Keratinocyte (primary cell): ENCODE measurements around the gene KDM7A. TPM values are rescaled to one million over a fixed set of nuclear protein-coding genes. Genes with fewer than 3 reads are reported as not detected.
"Not testable (repeated sequence)": the region's sequence is repeated elsewhere in the genome, so short reads cannot be mapped to it uniquely, and the experiment has no call there.

Experiments
- DNase-seq: peaks from one replicate; pipeline ENCODE4 v3.0.0-alpha.2; 2011; ENCODE audit warnings: low read depth, missing footprints, low spot score
- FAIRE-seq: peaks from 2 replicates; lab custom pipeline; 2011; peaks lifted over from hg19 to GRCh38; lab: Jason Lieb, UNC
- H2AFZ ChIP-seq: 2 replicates; pipeline ENCODE4 v1.6.0; 2012; ENCODE audit warnings: low read length, control low read depth, inconsistent platforms; ENCODE audit not compliant: control insufficient read depth
- H3K27ac ChIP-seq: 2 replicates; pipeline ENCODE4 v1.5.1; 2011; ENCODE audit warnings: low read length; ENCODE audit not compliant: control insufficient read depth, insufficient read depth
- H3K27me3 ChIP-seq: 3 replicates; pipeline ENCODE4 v1.6.0; 2011; ENCODE audit warnings: low read length; ENCODE audit not compliant: control insufficient read depth, insufficient read depth; ENCODE audit errors: extremely low read depth
- H3K36me3 ChIP-seq, 2 experiments: 2 replicates in 1 of 2; 3 replicates in 1 of 2; pipeline ENCODE4 v1.5.1; 2011; ENCODE audit warnings: low read length in 2 of 2, mild to moderate bottlenecking in 1 of 2; ENCODE audit not compliant: control insufficient read depth in 2 of 2, insufficient read depth in 2 of 2; ENCODE audit errors: extremely low read depth in 1 of 2
- H3K4me1 ChIP-seq: 3 replicates; pipeline ENCODE4 v1.5.1; 2011; ENCODE audit warnings: low read length; ENCODE audit not compliant: control insufficient read depth, insufficient read depth; ENCODE audit errors: extremely low read depth
- H3K4me2 ChIP-seq: 3 replicates; pipeline ENCODE4 v1.6.0; 2011; ENCODE audit warnings: low read depth, low read length; ENCODE audit not compliant: control insufficient read depth, insufficient read depth; ENCODE audit errors: extremely low read depth
- H3K4me3 ChIP-seq, 3 experiments: fragments of 200-600 bp in 1 of 3; sonication (generic) in 1 of 3; 2 replicates in 2 of 3; 3 replicates in 1 of 3; pipeline ENCODE4 v1.5.1; 2011 to 2016; ENCODE audit warnings: low read length in 3 of 3, mild to moderate bottlenecking in 3 of 3, control low read depth in 2 of 3, inconsistent platforms in 1 of 3, low read depth in 1 of 3, mixed read lengths in 1 of 3, mixed run types in 1 of 3, moderate library complexity in 1 of 3; ENCODE audit not compliant: control insufficient read depth in 2 of 3, insufficient read depth in 2 of 3; ENCODE audit errors: extremely low read depth in 1 of 3
- H3K79me2 ChIP-seq: 2 replicates; pipeline ENCODE4 v1.6.0; 2012; ENCODE audit warnings: low read length; ENCODE audit not compliant: control insufficient read depth, insufficient read depth
- H3K9ac ChIP-seq: 3 replicates; pipeline ENCODE4 v1.6.0; 2011; ENCODE audit warnings: low read length; ENCODE audit not compliant: control insufficient read depth, insufficient read depth; ENCODE audit errors: extremely low read depth
- H3K9me1 ChIP-seq: 3 replicates; pipeline ENCODE4 v1.6.0; 2011; ENCODE audit warnings: low read length; ENCODE audit not compliant: control insufficient read depth, insufficient read depth; ENCODE audit errors: extremely low read depth
- H3K9me3 ChIP-seq: 2 replicates; pipeline ENCODE4 v1.5.1; 2012; ENCODE audit warnings: low read depth, low read length; ENCODE audit not compliant: control insufficient read depth
- H4K20me1 ChIP-seq: 3 replicates; pipeline ENCODE4 v1.6.0; 2011; ENCODE audit warnings: low read length; ENCODE audit not compliant: control insufficient read depth, insufficient read depth; ENCODE audit errors: extremely low read depth
- EZH2 ChIP-seq: IDR thresholded peaks from one replicate; pipeline ENCODE4 v1.6.1; 2012; ENCODE audit warnings: inconsistent platforms, mild to moderate bottlenecking, low read length, moderate library complexity
- dilution Hi-C: fragments of 300-500 bp; cut with MboI; formaldehyde crosslinking; loops from one replicate; pipeline ENCODE4 v1.7.0; 2020; ENCODE audit warnings: low sequenced_read_pairs; ENCODE audit not compliant: extremely low pct_ligation_motif_present
- polyA plus RNA-seq, 5 experiments: library from polyadenylated mRNA; depleted of rRNA in 3 of 5; stranded (reverse) in 3 of 5; stranded (forward) in 1 of 5; unstranded in 1 of 5; fragments of >200 nt; gene quantifications; 1 replicate in 1 of 5; 2 replicates in 3 of 5; 3 replicates in 1 of 5; pipeline versions ENCODE4 v1.2.1 to v1.2.3, GENCODE V29; 2011 to 2012; ENCODE audit warnings: missing spikeins in 2 of 5, low read depth in 1 of 5, low replicate concordance in 1 of 5
- TF ChIP-seq, protein P1 (sequence below), 3 experiments: IDR thresholded peaks in 1 of 3; conservative IDR thresholded peaks in 1 of 3; optimal IDR thresholded peaks in 1 of 3; 2 replicates in 2 of 3; 3 replicates in 1 of 3; pipeline versions ENCODE3 to v1.5.1; 2011; ENCODE audit warnings: low read length in 3 of 3, mild to moderate bottlenecking in 3 of 3, moderate library complexity in 2 of 3, control low read depth in 1 of 3, inconsistent platforms in 1 of 3; ENCODE audit not compliant: insufficient read depth in 2 of 3; ENCODE audit errors: extremely low read depth in 1 of 3

Gene KDM7A
- polyA plus RNA-seq, 1 donor (not counting 4 experiments of a cell fraction or from before 2014, with no cell fraction given): 3.3 TPM

DNA sequence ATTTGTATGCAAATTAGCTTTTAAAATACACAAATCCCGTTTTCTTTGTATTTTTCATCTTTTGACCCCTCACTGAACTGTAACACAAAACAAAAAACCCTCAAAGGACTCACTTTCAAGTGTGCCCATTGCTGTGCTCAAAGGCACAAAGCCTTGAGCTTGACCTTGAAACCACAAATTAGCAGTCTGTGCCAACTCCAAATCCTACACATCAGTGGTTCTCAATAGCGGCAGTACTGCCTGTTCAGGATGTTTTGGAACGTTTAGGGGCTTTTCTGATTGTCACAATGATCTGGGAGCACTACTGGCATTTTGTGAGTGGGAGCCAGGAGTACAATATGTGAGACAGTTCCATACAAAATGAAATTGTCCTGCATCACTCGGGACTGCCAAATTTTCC is 55.5 kb downstream of the KDM7A start:
- Histone ChIP-seq H3K27me3 (no peaks in the 10 kb centered on the region), H3K9me3 (no peaks in the 10 kb centered on the region), H3K79me2 (no peaks in the 10 kb centered on the region), H3K36me3 (peaks cover 0 to 3% of the 10 kb centered on the region in 2 experiments), H4K20me1 (no peaks in the 10 kb centered on the region), H3K9ac (no peak overlapping the region), H3K27ac (no peak overlapping the region), H3K4me1 (no peaks in the 10 kb centered on the region), H3K4me3 (no peak overlapping the region), H3K9me1 (no peaks in the 10 kb centered on the region), H2AFZ (no peak overlapping the region), H3K4me2 (no peak overlapping the region)
- dilution Hi-C loops: no loop called here
- TF ChIP-seq, protein P1, sequence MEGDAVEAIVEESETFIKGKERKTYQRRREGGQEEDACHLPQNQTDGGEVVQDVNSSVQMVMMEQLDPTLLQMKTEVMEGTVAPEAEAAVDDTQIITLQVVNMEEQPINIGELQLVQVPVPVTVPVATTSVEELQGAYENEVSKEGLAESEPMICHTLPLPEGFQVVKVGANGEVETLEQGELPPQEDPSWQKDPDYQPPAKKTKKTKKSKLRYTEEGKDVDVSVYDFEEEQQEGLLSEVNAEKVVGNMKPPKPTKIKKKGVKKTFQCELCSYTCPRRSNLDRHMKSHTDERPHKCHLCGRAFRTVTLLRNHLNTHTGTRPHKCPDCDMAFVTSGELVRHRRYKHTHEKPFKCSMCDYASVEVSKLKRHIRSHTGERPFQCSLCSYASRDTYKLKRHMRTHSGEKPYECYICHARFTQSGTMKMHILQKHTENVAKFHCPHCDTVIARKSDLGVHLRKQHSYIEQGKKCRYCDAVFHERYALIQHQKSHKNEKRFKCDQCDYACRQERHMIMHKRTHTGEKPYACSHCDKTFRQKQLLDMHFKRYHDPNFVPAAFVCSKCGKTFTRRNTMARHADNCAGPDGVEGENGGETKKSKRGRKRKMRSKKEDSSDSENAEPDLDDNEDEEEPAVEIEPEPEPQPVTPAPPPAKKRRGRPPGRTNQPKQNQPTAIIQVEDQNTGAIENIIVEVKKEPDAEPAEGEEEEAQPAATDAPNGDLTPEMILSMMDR (optimal IDR thresholded peaks at IDR 0.05 in 1 of 3, IDR thresholded peaks at IDR 0.05 in 1 of 3, conservative IDR thresholded peaks at IDR 0.05 in 1 of 3; ENCODE audit: extremely low read depth in 1 of 3, insufficient read depth in 2 of 3, low read length in 3 of 3): no peak
- no peak for TF ChIP-seq EZH2
- no peak for DNase-seq
- FAIRE-seq: no peak

DNA sequence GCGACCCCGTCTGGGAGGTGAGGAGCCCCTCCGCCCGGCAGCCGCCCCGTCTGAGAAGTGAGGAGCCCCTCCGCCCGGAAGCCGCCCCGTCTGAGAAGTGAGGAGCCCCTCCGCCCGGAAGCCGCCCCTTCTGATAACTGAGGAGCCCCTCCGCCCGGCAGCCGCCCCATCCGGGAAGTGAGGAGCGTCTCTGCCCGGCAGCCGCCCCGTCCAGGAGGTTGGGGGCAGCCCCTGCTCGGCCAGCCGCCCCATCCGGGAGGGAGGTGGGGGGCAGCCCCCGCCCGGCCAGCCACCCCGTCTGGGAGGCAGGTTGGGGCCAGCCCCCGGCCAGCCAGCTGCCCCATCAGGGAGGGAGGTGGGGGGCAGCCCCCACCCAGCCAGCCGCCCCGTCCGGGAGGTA is 62.0 kb downstream of the KDM7A start:
- H3K27ac ChIP-seq, H3K9me1 ChIP-seq, dilution Hi-C loops, H3K4me1 ChIP-seq, H3K27me3 ChIP-seq, H3K79me2 ChIP-seq, H3K9me3 ChIP-seq, H2AFZ ChIP-seq, H3K9ac ChIP-seq, DNase-seq, H3K4me3 ChIP-seq, H3K36me3 ChIP-seq, H4K20me1 ChIP-seq, H3K4me2 ChIP-seq, FAIRE-seq: not testable (repeated sequence)

DNA sequence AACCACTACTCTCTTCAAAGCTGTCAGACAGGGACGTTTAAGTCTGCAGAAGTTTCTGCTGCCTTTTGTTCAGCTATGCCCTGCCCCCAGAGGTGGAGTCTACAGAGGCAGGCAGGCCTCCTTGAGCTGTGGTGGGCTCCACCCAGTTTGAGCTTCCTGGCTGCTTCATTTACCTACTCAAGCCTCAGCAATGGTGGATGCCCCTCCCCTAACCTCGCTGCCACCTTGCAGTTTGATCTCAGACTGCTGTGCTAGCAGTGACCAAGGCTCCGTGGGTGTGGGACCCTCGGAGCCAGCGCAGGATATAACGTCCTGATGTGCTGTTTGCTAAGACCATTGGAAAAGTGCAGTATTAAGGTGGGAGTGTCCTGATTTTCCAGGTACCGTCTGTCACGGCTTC is 68.0 kb downstream of the KDM7A start:
- not testable (repeated sequence) for H3K36me3 ChIP-seq, H3K4me3 ChIP-seq, FAIRE-seq

More for the DNA sequence above, 68.0 kb downstream of the KDM7A start:
- dilution Hi-C loops, H3K79me2 ChIP-seq, H3K4me1 ChIP-seq, H3K9ac ChIP-seq, H3K9me3 ChIP-seq, H3K9me1 ChIP-seq, H2AFZ ChIP-seq, H3K27ac ChIP-seq, DNase-seq, H4K20me1 ChIP-seq, H3K27me3 ChIP-seq, H3K4me2 ChIP-seq: not testable (repeated sequence)
